ENCODE data around the gene HAUS8. TPM values are rescaled to one million over a fixed set of nuclear protein-coding genes. Genes with fewer than 3 reads are reported as not detected.

HAUS8 gene
- polyA plus RNA-seq, 1 donor from 2014 or later: 3.6 TPM

DNA sequence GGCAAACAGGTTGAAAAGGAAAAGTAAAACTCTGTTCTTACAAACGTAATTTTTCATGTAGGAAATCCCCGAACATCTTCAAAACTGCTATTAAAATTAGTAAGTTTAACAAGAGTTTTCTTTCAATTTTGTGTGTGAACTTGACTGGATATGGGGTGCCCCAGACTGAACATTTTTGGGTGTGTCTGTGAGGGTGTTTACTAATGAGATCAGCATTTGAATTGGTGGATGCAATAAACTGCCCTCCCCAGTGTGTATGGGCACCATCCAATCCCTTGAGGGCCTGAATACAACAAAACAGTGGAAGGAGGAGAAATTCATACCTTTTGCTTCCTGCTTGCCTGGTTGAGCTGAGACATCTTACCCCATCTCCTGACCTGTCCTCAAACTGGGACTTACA lies 11.8 kb downstream of the HAUS8 start:
- Histone ChIP-seq H3K79me2 (replicated peaks; ENCODE audit: insufficient read depth, low read length) (no peaks in the 10 kb centered on the region), H3K9ac (ENCODE audit: low read length) (no peak overlapping the region)

DNA sequence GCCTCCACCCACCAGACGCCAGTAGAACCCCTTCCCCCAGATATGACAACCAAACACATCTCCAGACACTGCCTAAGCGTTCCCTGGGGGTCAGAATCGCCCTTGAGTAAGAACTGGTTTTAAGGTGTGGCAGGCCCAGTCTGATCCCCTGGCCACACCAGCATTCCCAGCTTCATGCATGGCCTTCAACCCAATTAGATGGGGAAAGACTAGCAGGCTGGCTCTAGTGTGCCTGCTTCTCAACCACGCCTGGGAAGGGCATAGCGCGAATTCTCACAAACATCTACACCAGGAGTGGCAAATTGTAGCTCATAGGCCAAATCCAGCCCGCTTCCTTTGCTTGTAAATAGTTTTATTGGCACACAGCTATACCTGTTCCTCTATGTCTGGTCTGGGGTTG lies 13.6 kb downstream of the HAUS8 start:
- no peaks in the 10 kb centered on the region for H3K9me2 ChIP-seq (ENCODE audit: insufficient read depth, low read length)
- no peaks in the 10 kb centered on the region for H3K27me3 ChIP-seq (ENCODE audit: insufficient read depth, low read depth, low read length)
- no peak overlapping the region for H3K4me3 ChIP-seq (ENCODE audit: low read length)
- no peak overlapping the region for H3K9ac ChIP-seq (ENCODE audit: low read length)
- H3K36me3 ChIP-seq (ENCODE audit: insufficient read depth, low read length): no peaks in the 10 kb centered on the region
- H3F3A ChIP-seq (ENCODE audit: insufficient read depth, low read length, poor library complexity, severe bottlenecking): no peaks in the 10 kb centered on the region
- no peak overlapping the region for H3K27ac ChIP-seq (ENCODE audit: low read length)
- H3K9me3 ChIP-seq (ENCODE audit: low read length): peaks cover 5% of the 10 kb centered on the region
- no peaks in the 10 kb centered on the region for H4K20me1 ChIP-seq (ENCODE audit: insufficient read depth)
- no peak overlapping the region for H3K4me2 ChIP-seq (ENCODE audit: low read length)
- no peaks in the 10 kb centered on the region for H3K79me2 ChIP-seq (replicated peaks; ENCODE audit: insufficient read depth, low read length)
- no peak overlapping the region for H2AFZ ChIP-seq (ENCODE audit: low read depth, low read length)
- TF ChIP-seq MXI1 (conservative IDR thresholded peaks at IDR 0.05; ENCODE audit: poor library complexity, severe bottlenecking) (no peak), POLR2AphosphoS5 (IDR thresholded peaks at IDR 0.05) (no peak), SMC3 (conservative IDR thresholded peaks at IDR 0.05; ENCODE audit: poor library complexity) (no peak), RAD21 (conservative IDR thresholded peaks at IDR 0.05) (no peak), EZH2 (IDR thresholded peaks at IDR 0.05; ENCODE audit: borderline replicate concordance, insufficient read depth, low read length, poor library complexity, severe bottlenecking) (no peak), CTCF (IDR thresholded peaks at IDR 0.05; ENCODE audit: poor library complexity, severe bottlenecking) (no peak), EP300 (conservative IDR thresholded peaks at IDR 0.05; ENCODE audit: poor library complexity, severe bottlenecking) (no peak), TAF1 (IDR thresholded peaks at IDR 0.05; ENCODE audit: low read depth) (no peak)

More for the DNA sequence above, 11.8 kb downstream of the HAUS8 start:
- H3K4me2 ChIP-seq (ENCODE audit: low read length): no peak overlapping the region
- no peak overlapping the region for H3K4me3 ChIP-seq (ENCODE audit: low read length)
- H3K9me3 ChIP-seq (ENCODE audit: low read length): peaks cover 5% of the 10 kb centered on the region
- H4K20me1 ChIP-seq (ENCODE audit: insufficient read depth): no peaks in the 10 kb centered on the region
- H2AFZ ChIP-seq (ENCODE audit: low read depth, low read length): no peak overlapping the region
- no peak overlapping the region for H3K27ac ChIP-seq (ENCODE audit: low read length)
- no peaks in the 10 kb centered on the region for H3K36me3 ChIP-seq (ENCODE audit: insufficient read depth, low read length)
- TF ChIP-seq MXI1 (conservative IDR thresholded peaks at IDR 0.05; ENCODE audit: poor library complexity, severe bottlenecking) (no peak), POLR2AphosphoS5 (IDR thresholded peaks at IDR 0.05) (no peak), CTCF (IDR thresholded peaks at IDR 0.05; ENCODE audit: poor library complexity, severe bottlenecking) (no peak), TAF1 (IDR thresholded peaks at IDR 0.05; ENCODE audit: low read depth) (no peak), RAD21 (conservative IDR thresholded peaks at IDR 0.05) (no peak), REST (IDR thresholded peaks at IDR 0.05; ENCODE audit: borderline replicate concordance) (no peak), EZH2 (IDR thresholded peaks at IDR 0.05; ENCODE audit: borderline replicate concordance, insufficient read depth, low read length, poor library complexity, severe bottlenecking) (no peak), EP300 (conservative IDR thresholded peaks at IDR 0.05; ENCODE audit: poor library complexity, severe bottlenecking) (no peak), SMC3 (conservative IDR thresholded peaks at IDR 0.05; ENCODE audit: poor library complexity) (no peak)
- no peaks in the 10 kb centered on the region for H3K9me2 ChIP-seq (ENCODE audit: insufficient read depth, low read length)
- H3K27me3 ChIP-seq (ENCODE audit: insufficient read depth, low read depth, low read length): no peaks in the 10 kb centered on the region
- H3F3A ChIP-seq (ENCODE audit: insufficient read depth, low read length, poor library complexity, severe bottlenecking): no peaks in the 10 kb centered on the region

All from neural cell (in vitro differentiated cells).